Measurements from ENCODE around the gene ZNF691. TPM values are rescaled to one million over a fixed set of nuclear protein-coding genes. Genes with fewer than 3 reads are reported as not detected.

The ZNF691 gene, protein sequence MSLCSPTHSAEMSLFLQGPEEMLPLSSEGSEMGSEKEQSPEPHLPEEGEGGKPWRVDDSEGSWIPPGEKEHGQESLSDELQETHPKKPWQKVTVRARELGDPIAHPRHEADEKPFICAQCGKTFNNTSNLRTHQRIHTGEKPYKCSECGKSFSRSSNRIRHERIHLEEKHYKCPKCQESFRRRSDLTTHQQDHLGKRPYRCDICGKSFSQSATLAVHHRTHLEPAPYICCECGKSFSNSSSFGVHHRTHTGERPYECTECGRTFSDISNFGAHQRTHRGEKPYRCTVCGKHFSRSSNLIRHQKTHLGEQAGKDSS
- total RNA-seq: 4.9 and 11.7 TPM in 2 replicates

DNA sequence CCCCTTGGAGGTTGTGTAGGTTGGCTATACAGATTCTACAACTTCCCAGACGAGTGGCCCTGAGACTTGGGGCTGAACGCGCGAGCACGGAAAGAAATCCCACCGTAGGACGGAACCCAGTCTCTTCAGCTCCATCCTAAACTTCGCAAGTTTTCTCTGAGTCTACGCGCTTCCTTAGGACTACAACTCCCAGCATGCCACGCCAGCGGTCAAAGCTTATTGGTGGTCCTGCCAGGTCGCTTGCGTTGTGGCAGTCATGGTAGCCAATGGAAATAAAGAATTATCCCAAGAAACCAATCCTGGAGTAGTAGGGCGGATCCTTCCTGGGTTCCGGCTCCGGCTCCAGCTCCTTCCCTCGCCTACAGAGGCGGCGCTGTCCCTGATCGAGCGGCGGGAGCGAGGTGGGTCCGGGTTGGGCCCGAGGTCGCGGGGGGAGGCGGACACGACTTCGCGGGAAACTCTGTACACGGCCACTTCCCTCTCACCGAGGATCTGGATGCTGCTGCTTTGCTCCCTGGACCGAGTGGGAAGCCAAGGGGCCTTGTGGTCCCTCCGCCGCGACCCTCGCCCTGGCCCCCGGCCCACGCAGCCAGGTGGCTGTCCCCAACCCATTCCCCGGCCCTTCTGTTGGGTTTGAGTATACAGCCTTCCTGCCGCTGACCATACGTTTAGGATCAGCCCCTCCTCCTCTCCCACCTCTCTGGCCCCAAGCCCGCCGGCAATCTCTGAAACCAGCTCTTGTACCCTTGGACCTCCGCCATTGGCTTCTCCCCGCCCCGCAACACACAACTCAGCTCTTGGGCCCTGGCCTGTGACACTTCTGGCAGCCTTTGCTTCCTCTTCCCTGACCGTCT is at the start of gene ZNF691:
Gene ZNF691 (plus strand): TSS at position 357 of the 854 bp plus-strand sequence. CDS start 3,046 bp downstream, outside the sequence.

DNA sequence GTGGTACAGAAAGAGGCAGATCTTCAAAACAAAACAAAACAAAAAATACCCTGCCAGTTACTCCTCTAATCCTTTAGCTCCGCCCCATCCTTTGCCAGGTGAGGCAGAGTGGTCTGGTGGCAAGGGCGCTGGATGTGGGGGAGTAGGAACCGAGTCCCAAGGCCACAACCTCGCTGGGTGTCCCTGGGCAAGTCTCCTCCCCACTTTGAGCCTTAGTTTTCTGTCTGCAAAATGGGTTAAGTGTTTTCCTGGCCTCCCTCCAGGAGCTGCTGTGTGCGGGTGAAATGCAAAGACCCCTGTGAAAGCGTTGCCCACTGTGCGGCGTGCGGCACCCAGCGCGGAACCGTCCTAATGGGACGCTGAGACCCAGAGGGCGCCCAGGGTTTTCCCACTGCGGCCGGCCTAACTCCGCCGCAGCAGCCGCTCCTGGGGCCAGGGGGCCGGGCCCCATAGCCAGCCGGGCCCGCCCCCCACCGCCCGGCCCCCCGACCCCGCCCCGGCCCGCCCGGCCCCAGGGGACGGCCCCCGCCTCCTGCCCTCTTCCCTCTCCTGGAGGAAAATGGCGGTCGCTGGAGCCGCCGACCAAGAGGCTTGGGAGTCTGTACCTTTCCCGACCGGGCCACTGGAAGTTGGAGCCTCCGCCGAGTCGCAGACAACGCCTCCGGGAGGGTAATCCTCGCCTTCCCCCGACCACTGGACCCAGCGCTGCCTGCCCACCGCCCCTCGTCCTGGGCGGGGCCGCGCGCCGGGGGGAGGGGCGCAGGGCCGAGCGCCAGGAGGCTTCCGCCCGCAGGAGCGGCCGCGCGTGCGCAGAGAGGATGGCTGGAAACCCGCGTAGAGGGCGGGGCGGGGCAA is 29.6 kb upstream of the ZNF691 start, which contains the start of the genes ERMAP and SVBP:
Gene ERMAP (plus strand): TSS at position 538 of the 855 bp plus-strand sequence. CDS start 13,327 bp downstream, outside the sequence.
Gene SVBP (minus strand): TSS at position 813 of the 855 bp plus-strand sequence. CDS start 853 bp downstream, outside the sequence.

Other genes with a start within 250 kb of the ZNF691 start
- 46.7 and 47.4 TPM in 2 replicates for gene PPIH, start 188.2 kb upstream of the ZNF691 start, total RNA-seq
- gene YBX1, start 164.2 kb upstream of the ZNF691 start, total RNA-seq: 655 and 735 TPM in 2 replicates
- not detected in 2 replicates for gene CLDN19, start 106.4 kb upstream of the ZNF691 start, total RNA-seq
- 90.7 and 188 TPM in 2 replicates for gene P3H1, start 79.6 kb upstream of the ZNF691 start, total RNA-seq
- 4.2 and 4.3 TPM in 2 replicates for gene C1orf50, start 79.4 kb upstream of the ZNF691 start, total RNA-seq
- not detected in 2 replicates for gene TMEM269, start 61.6 kb upstream of the ZNF691 start, total RNA-seq
- gene ERMAP, start 29.5 kb upstream of the ZNF691 start, total RNA-seq: 3.9 and 5.0 TPM in 2 replicates
- gene SVBP, start 29.2 kb upstream of the ZNF691 start, total RNA-seq: 9.7 and 17.2 TPM in 2 replicates
- 68.9 and 133 TPM in 2 replicates for gene SLC2A1, start 112.3 kb downstream of the ZNF691 start, total RNA-seq